Stomach (tissue), 4 donors: ENCODE measurements around the gene LRRC7.

Source experiments
- CTCF ChIP-seq, 7 experiments: fragments of 450-650 bp in 4 of 7; fragments of 200-600 bp in 3 of 7; sonication (generic) in 3 of 7; IDR thresholded peaks; one replicate each; pipeline ENCODE4 v1.5.1; 2016 to 2019; ENCODE audit warnings: antibody characterized with exemption in 7 of 7, control low read depth in 2 of 7, mild to moderate bottlenecking in 1 of 7
- POLR2A ChIP-seq, 4 donors: fragments of 450-650 bp; IDR thresholded peaks; one replicate each; pipeline ENCODE4 v1.6.1; 2016; ENCODE audit warnings: antibody characterized with exemption in 4 of 4, control low read depth in 2 of 4, mild to moderate bottlenecking in 1 of 4, moderate library complexity in 1 of 4
- POLR2AphosphoS5 ChIP-seq, 3 donors: sonication (generic); formaldehyde crosslinking; IDR thresholded peaks; one replicate each; pipeline ENCODE4 v1.6.1; 2016; ENCODE audit warnings: antibody characterized with exemption in 3 of 3

DNA sequence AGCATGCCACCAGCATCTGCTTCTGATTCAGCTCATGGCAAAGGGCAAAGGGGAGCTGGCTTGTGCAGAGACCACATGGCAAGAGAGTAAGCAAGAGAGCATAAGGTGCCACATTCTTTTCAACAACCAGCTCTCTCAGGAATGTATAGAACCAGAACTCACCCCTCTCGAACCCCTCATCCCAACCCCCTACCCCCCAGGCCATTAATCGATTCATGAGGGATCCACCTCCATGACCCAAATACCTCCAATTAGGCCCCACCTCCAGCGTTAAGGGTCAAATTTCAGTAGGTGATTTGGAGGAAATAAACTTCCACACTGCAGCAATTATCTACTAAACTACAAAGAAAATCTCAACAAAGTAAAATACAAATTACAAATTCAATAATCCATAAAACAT, 32.2 kb upstream of the LRRC7 start:
- no peak for TF ChIP-seq CTCF (IDR thresholded peaks at IDR 0.05)
- no peak for TF ChIP-seq POLR2A (IDR thresholded peaks at IDR 0.05)
- TF ChIP-seq POLR2AphosphoS5 (IDR thresholded peaks at IDR 0.05), result no peak
